ENCODE results near the gene ITGA3.

GRCh38 chr17:50051606-50052005 is 4.3 kb upstream of the ITGA3 start:
- TF ChIP-seq CTCF (IDR thresholded peaks at IDR 0.05) (no peak), POLR2A (IDR thresholded peaks at IDR 0.05) (no peak)
